NB4 (cell line): ENCODE measurements around the gene VTN.
"Not testable (repeated sequence)": the region's sequence is repeated elsewhere in the genome, so short reads cannot be mapped to it uniquely, and the experiment has no call there.

Source experiments
- DNase-seq: peaks from one replicate; pipeline ENCODE4 v3.0.0; 2010; ENCODE audit warnings: low read depth
- H3K4me3 ChIP-seq: one replicate; pipeline ENCODE4 v1.5.1; 2011; ENCODE audit warnings: mild to moderate bottlenecking, low read depth, low read length, moderate library complexity
- CTCF ChIP-seq: IDR thresholded peaks from one replicate; pipeline ENCODE4 v1.5.1; 2012; ENCODE audit warnings: low read depth, low read length
- MAX ChIP-seq: IDR thresholded peaks from 2 replicates; pipeline ENCODE4 v1.6.1; 2011; ENCODE audit warnings: low read depth, low read length
- MYC ChIP-seq: IDR thresholded peaks from 2 replicates; pipeline ENCODE4 v1.6.1; 2011; ENCODE audit warnings: low read depth, low read length
- POLR2A ChIP-seq: IDR thresholded peaks from 2 replicates; pipeline ENCODE4 v1.6.1; 2011; ENCODE audit warnings: mild to moderate bottlenecking; ENCODE audit not compliant: insufficient read length; ENCODE audit errors: extremely low read depth

Gene VTN

GRCh38 chr17:28343491-28343932 lies 26.6 kb downstream of the VTN start:
- no peak overlapping the region for H3K4me3 ChIP-seq
- no peak for DNase-seq
- TF ChIP-seq MAX (no peak), POLR2A (no peak), MYC (no peak), CTCF (no peak)

- TF ChIP-seq POLR2A = no peak
- TF ChIP-seq CTCF = no peak
- TF ChIP-seq MYC = no peak
- no peak for TF ChIP-seq MAX
- no peak overlapping the region for H3K4me3 ChIP-seq
- no peak for DNase-seq
These were observed 27.8 kb downstream of the VTN start for GRCh38 chr17:28342313-28342712.

GRCh38 chr17:28341516-28341915 lies 28.6 kb downstream of the VTN start:
- no peak overlapping the region for H3K4me3 ChIP-seq
- TF ChIP-seq POLR2A (no peak), CTCF (no peak), MAX (no peak)
- no peak for DNase-seq

- DNase-seq = no peak
- TF ChIP-seq POLR2A = no peak
- no peak for TF ChIP-seq MYC
- no peak for TF ChIP-seq MAX
- no peak for TF ChIP-seq CTCF
- H3K4me3 ChIP-seq = no peak overlapping the region
These were observed 29.7 kb downstream of the VTN start for GRCh38 chr17:28340374-28340773.

GRCh38 chr17:28339431-28339830 lies 30.7 kb downstream of the VTN start:
- TF ChIP-seq POLR2A = no peak
- no peak for TF ChIP-seq MAX
- TF ChIP-seq CTCF = no peak
- TF ChIP-seq MYC = no peak
- no peak overlapping the region for H3K4me3 ChIP-seq
- DNase-seq = no peak

GRCh38 chr17:28338769-28339212 lies 31.3 kb downstream of the VTN start:
- DNase-seq, H3K4me3 ChIP-seq: not testable (repeated sequence)
